Measurements from ENCODE around the gene NCOA1.

NCOA1 gene

GRCh38 chr2:24766609-24767008 is 275.6 kb downstream of the NCOA1 start:
- TF ChIP-seq CTCF (IDR thresholded peaks at IDR 0.05; ENCODE audit: control extremely low read depth, extremely low read depth, low read depth, missing control alignments): no peak
- DNase-seq (ENCODE audit: extremely low spot score): no peak
- ChIA-PET POLR2A (no interaction called here), CTCF (interaction anchor here (1.0 to 1.7 kb wide), 2 partner anchors 13 to 357 kb away, joined by 4 read pairs; no protein-coding TSS in a partner anchor)

- ChIA-PET CTCF (no interaction called here), POLR2A (no interaction called here)
- TF ChIP-seq CTCF (IDR thresholded peaks at IDR 0.05; ENCODE audit: control extremely low read depth, extremely low read depth, low read depth, missing control alignments): no peak
- DNase-seq (ENCODE audit: extremely low spot score): no peak
These were observed 277.0 kb downstream of the NCOA1 start for GRCh38 chr2:24768013-24768412.

- DNase-seq (ENCODE audit: extremely low spot score): no peak
- no peak for TF ChIP-seq CTCF (IDR thresholded peaks at IDR 0.05; ENCODE audit: control extremely low read depth, extremely low read depth, low read depth, missing control alignments)
- ChIA-PET CTCF (interaction anchor here (0.9 to 2.0 kb wide), 3 partner anchors 10 to 21 kb away, joined by 3 to 7 read pairs (median 4); no protein-coding TSS in a partner anchor), POLR2A (no interaction called here)
These were observed 277.5 kb downstream of the NCOA1 start for GRCh38 chr2:24768601-24769000.

- no peak for DNase-seq (ENCODE audit: extremely low spot score)
- ChIA-PET CTCF (no interaction called here), POLR2A (no interaction called here)
- no peak for TF ChIP-seq CTCF (IDR thresholded peaks at IDR 0.05; ENCODE audit: control extremely low read depth, extremely low read depth, low read depth, missing control alignments)
These were observed 280.0 kb downstream of the NCOA1 start for GRCh38 chr2:24771061-24771460.

GRCh38 chr2:24771764-24772586 is 280.9 kb downstream of the NCOA1 start:
- no peak for TF ChIP-seq CTCF (IDR thresholded peaks at IDR 0.05; ENCODE audit: control extremely low read depth, extremely low read depth, low read depth, missing control alignments)
- ChIA-PET CTCF (interaction anchor here (1.3 to 1.4 kb wide), 2 partner anchors 16 to 19 kb away, joined by 3 read pairs; no protein-coding TSS in a partner anchor), POLR2A (no interaction called here)
- DNase-seq (ENCODE audit: extremely low spot score): no peak

- POLR2A ChIA-PET: no interaction called here
- no peak for DNase-seq (ENCODE audit: extremely low spot score)
- CTCF ChIA-PET: interaction anchor here (1.2 to 1.8 kb wide), 3 partner anchors 10 to 54 kb away, joined by 3 to 6 read pairs (median 6); no protein-coding TSS in a partner anchor
- no peak for TF ChIP-seq CTCF (IDR thresholded peaks at IDR 0.05; ENCODE audit: control extremely low read depth, extremely low read depth, low read depth, missing control alignments)
These were observed 283.3 kb downstream of the NCOA1 start for GRCh38 chr2:24774373-24774772.

Measured in GM10248 (cell line).